Lung (tissue), 12 donors: ENCODE measurements around the gene IAH1. TPM values are rescaled to one million over a fixed set of nuclear protein-coding genes. Genes with fewer than 3 reads are reported as not detected.

Source experiments
- ATAC-seq: fragments of 200-7000 bp; cut with Tn5 transposase; one replicate; pipeline ENCODE4 v1.9.1; 2020; ENCODE audit warnings: moderate number of reproducible peaks; ENCODE audit not compliant: insufficient read depth, low FRiP score
- DNase-seq, 3 donors: peaks; one replicate each; pipeline ENCODE4 v3.0.0-alpha.2; 2013 to 2017
- H3K27ac ChIP-seq, 2 donors: one replicate each; pipeline ENCODE4 v1.5.1; 2013; ENCODE audit warnings: mild to moderate bottlenecking in 2 of 2, moderate library complexity in 2 of 2, control low read depth in 1 of 2, inconsistent platforms in 1 of 2, low read depth in 1 of 2, low read length in 1 of 2
- H3K27me3 ChIP-seq, 3 donors: one replicate each; pipeline ENCODE4 v1.5.1; 2013; ENCODE audit warnings: low read length in 2 of 3; ENCODE audit not compliant: control insufficient read depth in 3 of 3, insufficient read depth in 3 of 3
- H3K36me3 ChIP-seq, 4 donors: one replicate each; pipeline ENCODE4 v1.5.1; 2013; ENCODE audit warnings: low read length in 4 of 4, mild to moderate bottlenecking in 1 of 4, moderate library complexity in 1 of 4; ENCODE audit not compliant: control insufficient read depth in 4 of 4, insufficient read depth in 4 of 4
- H3K4me1 ChIP-seq, 5 donors: one replicate each; pipeline ENCODE4 v1.5.1; 2013; ENCODE audit warnings: low read length in 5 of 5, mild to moderate bottlenecking in 2 of 5, moderate library complexity in 1 of 5; ENCODE audit not compliant: control insufficient read depth in 5 of 5, insufficient read depth in 5 of 5
- H3K4me3 ChIP-seq: one replicate; pipeline ENCODE4 v1.5.1; 2013; ENCODE audit warnings: mild to moderate bottlenecking, control low read depth, moderate library complexity
- H3K9ac ChIP-seq, 2 donors: one replicate each; pipeline ENCODE4 v1.5.1; 2013; ENCODE audit warnings: low read length in 2 of 2, control low read depth in 1 of 2; ENCODE audit not compliant: insufficient read depth in 1 of 2
- H3K9me3 ChIP-seq, 4 donors: one replicate each; pipeline ENCODE4 v1.5.1; 2013; ENCODE audit warnings: low read length in 3 of 4, mild to moderate bottlenecking in 1 of 4, moderate library complexity in 1 of 4; ENCODE audit not compliant: control insufficient read depth in 4 of 4, insufficient read depth in 3 of 4
- WGBS, 2 donors: extraction: QIAGEN DNeasy Blood & Tissue Kit; methylation state at CpG; one replicate each; pipeline ENCODE4 v1.1.7; 2013; 5-methylcytosine and 5-hydroxymethylcytosine counted together
- polyA plus RNA-seq, 2 donors: library from polyadenylated mRNA; stranded (reverse); fragments of 200-250 nt; gene quantifications; one replicate each; pipeline ENCODE4 v1.2.1, GENCODE V29; 2013
- total RNA-seq, 2 donors: library from RNA; depleted of rRNA in 1 of 2; stranded (reverse); fragments of >200 nt in 1 of 2; gene quantifications; one replicate each; pipeline ENCODE4 v1.2.1, GENCODE V29; 2014 to 2021
- TF ChIP-seq, protein P1 (sequence below): IDR thresholded peaks from 2 replicates; pipeline ENCODE4 v1.5.1; 2012; ENCODE audit warnings: mild to moderate bottlenecking; ENCODE audit errors: control extremely low read depth, extremely low read depth
- donor health status: control.
- donor health status: control.
- donor health status: Bipolar disorder and iron deficiency.
- donor health status: healthy.
- donor health status: DM: yes; HTN: yes; CAD: no.

Gene IAH1
- total and polyA plus RNA-seq, 4 donors, result 29.4 to 73.5 (median 43.5) TPM

- ATAC-seq (no peak), DNase-seq (no peak)
- TF ChIP-seq, protein P1, sequence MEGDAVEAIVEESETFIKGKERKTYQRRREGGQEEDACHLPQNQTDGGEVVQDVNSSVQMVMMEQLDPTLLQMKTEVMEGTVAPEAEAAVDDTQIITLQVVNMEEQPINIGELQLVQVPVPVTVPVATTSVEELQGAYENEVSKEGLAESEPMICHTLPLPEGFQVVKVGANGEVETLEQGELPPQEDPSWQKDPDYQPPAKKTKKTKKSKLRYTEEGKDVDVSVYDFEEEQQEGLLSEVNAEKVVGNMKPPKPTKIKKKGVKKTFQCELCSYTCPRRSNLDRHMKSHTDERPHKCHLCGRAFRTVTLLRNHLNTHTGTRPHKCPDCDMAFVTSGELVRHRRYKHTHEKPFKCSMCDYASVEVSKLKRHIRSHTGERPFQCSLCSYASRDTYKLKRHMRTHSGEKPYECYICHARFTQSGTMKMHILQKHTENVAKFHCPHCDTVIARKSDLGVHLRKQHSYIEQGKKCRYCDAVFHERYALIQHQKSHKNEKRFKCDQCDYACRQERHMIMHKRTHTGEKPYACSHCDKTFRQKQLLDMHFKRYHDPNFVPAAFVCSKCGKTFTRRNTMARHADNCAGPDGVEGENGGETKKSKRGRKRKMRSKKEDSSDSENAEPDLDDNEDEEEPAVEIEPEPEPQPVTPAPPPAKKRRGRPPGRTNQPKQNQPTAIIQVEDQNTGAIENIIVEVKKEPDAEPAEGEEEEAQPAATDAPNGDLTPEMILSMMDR, result no peak
- Histone ChIP-seq H3K4me1 (no peaks in the 10 kb centered on the region), H3K4me3 (no peak overlapping the region), H3K9ac (no peak overlapping the region), H3K27me3 (no peaks in the 10 kb centered on the region), H3K9me3 (no peaks in the 10 kb centered on the region), H3K27ac (no peak overlapping the region), H3K36me3 (peaks cover 6 to 22% (median 12%) of the 10 kb centered on the region in 4 donors)
- 98 to 99% methylated on average over 4 of the region's 4 CpGs for WGBS, 2 donors
These were observed 58.1 kb downstream of the IAH1 start for GRCh38 chr2:9532421-9532820.

GRCh38 chr2:9533663-9534062 lies 59.3 kb downstream of the IAH1 start:
- H3K9ac ChIP-seq, result no peak overlapping the region
- no peaks in the 10 kb centered on the region for H3K27me3 ChIP-seq
- ATAC-seq, result no peak
- no peaks in the 10 kb centered on the region for H3K9me3 ChIP-seq
- H3K36me3 ChIP-seq, result peaks cover 6 to 17% (median 10%) of the 10 kb centered on the region in 4 donors
- H3K4me3 ChIP-seq, result no peak overlapping the region
- no peak for DNase-seq
- WGBS, 2 donors, result 94 to 100% methylated on average over 2 of the region's 2 CpGs
- peaks cover 0 to 8% (median 0%) of the 10 kb centered on the region in 5 donors for H3K4me1 ChIP-seq
- H3K27ac ChIP-seq, result no peak overlapping the region
- TF ChIP-seq, protein P1, result no peak

DNA sequence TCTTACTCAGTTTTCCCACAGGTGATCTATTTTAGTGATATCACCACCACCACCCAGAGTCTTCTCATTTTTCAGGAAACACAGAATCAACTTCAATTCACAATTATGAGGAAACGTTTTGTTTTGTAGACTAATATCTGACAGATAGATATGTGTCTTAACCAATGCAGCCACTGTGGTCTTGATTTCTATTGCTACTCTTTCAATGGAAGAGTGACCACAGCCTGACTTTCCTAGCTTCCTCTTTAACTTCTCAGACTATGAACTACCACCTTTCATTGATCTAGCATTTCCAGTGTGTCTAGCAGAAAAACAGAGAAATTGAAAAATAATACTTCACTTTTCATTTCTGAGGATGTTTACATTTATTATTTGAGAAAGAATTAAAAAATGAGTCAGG lies 60.8 kb downstream of the IAH1 start:
- no peak for DNase-seq
- H3K27me3 ChIP-seq, result no peaks in the 10 kb centered on the region
- WGBS, 2 donors, result 23 to 44% methylated on average over 1 of the region's 1 CpG
- H3K4me3 ChIP-seq, result no peak overlapping the region
- H3K27ac ChIP-seq, result no peak overlapping the region
- TF ChIP-seq, protein P1, result no peak
- H3K36me3 ChIP-seq, result peaks cover 3 to 12% (median 8%) of the 10 kb centered on the region in 4 donors
- ATAC-seq, result no peak
- H3K9ac ChIP-seq, result no peak overlapping the region
- H3K9me3 ChIP-seq, result no peaks in the 10 kb centered on the region
- peaks cover 0 to 14% (median 0%) of the 10 kb centered on the region in 5 donors for H3K4me1 ChIP-seq

- no peaks in the 10 kb centered on the region for H3K27me3 ChIP-seq
- DNase-seq (no peak), ATAC-seq (no peak)
- H3K4me1 ChIP-seq, result peaks cover 0 to 14% (median 0%) of the 10 kb centered on the region in 5 donors
- 92 to 94% methylated on average over 6 of the region's 6 CpGs for WGBS, 2 donors
- H3K27ac ChIP-seq, result no peak overlapping the region
- H3K36me3 ChIP-seq, result peaks cover 1 to 12% (median 8%) of the 10 kb centered on the region in 4 donors
- H3K9ac ChIP-seq, result no peak overlapping the region
- no peaks in the 10 kb centered on the region for H3K9me3 ChIP-seq
- no peak overlapping the region for H3K4me3 ChIP-seq
- TF ChIP-seq, protein P1, result no peak
These were observed 62.2 kb downstream of the IAH1 start for GRCh38 chr2:9536504-9536903.
